Thymus (tissue), 11 donors: Measurements from ENCODE around the gene TBX5. TPM values are rescaled to one million over a fixed set of nuclear protein-coding genes. Genes with fewer than 3 reads are reported as not detected.

Experiments
- DNase-seq, 9 donors: peaks; one replicate each; pipeline ENCODE4 v3.0.0-alpha.2; 2013; ENCODE audit warnings: low spot score in 9 of 9, low read depth in 6 of 9, missing footprints in 1 of 9
- H3K27ac ChIP-seq, 2 donors: one replicate each; pipeline ENCODE4 v1.5.1; 2013; ENCODE audit warnings: control low read depth in 1 of 2, low read depth in 1 of 2, low read length in 1 of 2, mild to moderate bottlenecking in 1 of 2, moderate library complexity in 1 of 2
- H3K27me3 ChIP-seq, 2 donors: one replicate each; pipeline ENCODE4 v1.5.1; 2013; ENCODE audit warnings: low read length in 1 of 2; ENCODE audit not compliant: control insufficient read depth in 2 of 2, insufficient read depth in 1 of 2
- H3K36me3 ChIP-seq, 2 donors: one replicate each; pipeline ENCODE4 v1.5.1; 2013; ENCODE audit warnings: low read length in 1 of 2, mild to moderate bottlenecking in 1 of 2, moderate library complexity in 1 of 2; ENCODE audit not compliant: control insufficient read depth in 2 of 2, insufficient read depth in 2 of 2
- H3K4me1 ChIP-seq, 2 donors: one replicate each; pipeline ENCODE4 v1.5.1; 2013; ENCODE audit warnings: low read length in 2 of 2; ENCODE audit not compliant: control insufficient read depth in 2 of 2, insufficient read depth in 2 of 2
- H3K4me3 ChIP-seq, 2 donors: one replicate each; pipeline ENCODE4 v1.5.1; 2013; ENCODE audit warnings: low read length in 2 of 2, control low read depth in 1 of 2, mild to moderate bottlenecking in 1 of 2
- H3K9me3 ChIP-seq, 2 donors: one replicate each; pipeline ENCODE4 v1.5.1; 2013; ENCODE audit warnings: low read length in 1 of 2, mild to moderate bottlenecking in 1 of 2; ENCODE audit not compliant: control insufficient read depth in 2 of 2, insufficient read depth in 1 of 2
- WGBS: extraction: QIAGEN DNeasy Blood & Tissue Kit; methylation state at CpG from one replicate; pipeline ENCODE4 v1.1.7; 2013; 5-methylcytosine and 5-hydroxymethylcytosine counted together
- polyA plus RNA-seq: library from polyadenylated mRNA; stranded (reverse); fragments of 200-250 nt; gene quantifications from one replicate; pipeline ENCODE4 v1.2.3, GENCODE V29; 2013
- total RNA-seq: library from RNA; stranded (reverse); fragments of 120-200 nt; gene quantifications from one replicate; pipeline ENCODE4 v1.2.4, GENCODE V29; 2013
- donor health status: healthy.

Gene TBX5
- total and polyA plus RNA-seq, 2 donors = 0.02 TPM; not detected in 1

DNA sequence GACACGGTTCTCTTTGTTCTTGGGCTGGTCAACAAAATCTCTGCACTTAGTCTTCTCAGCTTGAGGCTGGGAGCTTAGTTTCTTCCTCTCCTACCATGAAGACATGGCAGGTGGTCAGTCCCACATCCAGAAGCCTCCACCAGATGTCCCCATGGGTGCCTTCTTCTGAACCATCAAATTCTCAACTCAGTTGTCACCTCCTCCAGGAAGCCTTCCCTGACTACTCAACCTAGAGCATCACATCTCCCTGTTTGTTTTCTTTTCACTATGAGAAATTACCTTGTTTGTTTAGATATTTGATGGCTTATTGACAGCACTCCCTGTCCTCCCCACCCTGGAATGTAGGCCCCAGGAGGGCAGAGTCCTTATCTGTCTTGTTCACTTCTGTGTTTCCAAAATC is 84.4 kb downstream of the TBX5 start:
- Histone ChIP-seq H3K9me3 (no peaks in the 10 kb centered on the region), H3K27ac (no peak overlapping the region), H3K36me3 (no peaks in the 10 kb centered on the region), H3K27me3 (no peaks in the 10 kb centered on the region), H3K4me3 (no peak overlapping the region), H3K4me1 (no peaks in the 10 kb centered on the region)
- 82% methylated on average over 1 of the region's 1 CpG for WGBS
- DNase-seq = no peak

- Histone ChIP-seq H3K4me3 (no peak overlapping the region), H3K4me1 (no peaks in the 10 kb centered on the region), H3K36me3 (no peaks in the 10 kb centered on the region), H3K27ac (no peak overlapping the region), H3K27me3 (no peaks in the 10 kb centered on the region), H3K9me3 (no peaks in the 10 kb centered on the region)
- 93% methylated on average over 8 of the region's 8 CpGs for WGBS
- no peak for DNase-seq
These were observed 85.0 kb downstream of the TBX5 start for GRCh38 chr12:114320968-114321367.

- 62% methylated on average over 9 of the region's 9 CpGs for WGBS
- no peaks in the 10 kb centered on the region for H3K4me1 ChIP-seq
- H3K4me3 ChIP-seq = no peak overlapping the region
- H3K27me3 ChIP-seq = no peaks in the 10 kb centered on the region
- no peak overlapping the region for H3K27ac ChIP-seq
- no peaks in the 10 kb centered on the region for H3K36me3 ChIP-seq
- H3K9me3 ChIP-seq = no peaks in the 10 kb centered on the region
- DNase-seq = no peak
These were observed 85.8 kb downstream of the TBX5 start for GRCh38 chr12:114320101-114320500.

DNA sequence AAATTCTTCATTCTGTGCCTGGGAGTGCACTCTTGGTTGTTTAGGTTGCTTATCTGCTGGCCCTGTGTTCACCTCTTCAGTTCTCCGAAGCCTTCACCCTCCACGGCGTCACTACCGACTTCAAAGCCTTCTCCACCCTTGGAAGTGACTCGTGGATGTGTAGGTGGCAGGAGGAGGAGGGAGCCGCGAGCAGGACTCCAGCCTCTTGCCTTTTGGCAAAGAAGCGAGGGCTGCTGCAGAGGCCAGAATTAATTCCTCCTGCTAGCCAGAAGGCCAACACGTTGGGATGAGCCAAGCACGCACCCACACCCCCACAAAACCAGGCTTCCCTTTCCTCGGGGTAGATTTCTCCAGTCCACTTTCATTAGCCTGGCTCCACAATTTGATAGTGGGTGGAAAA is 86.5 kb downstream of the TBX5 start:
- DNase-seq = no peak
- WGBS = 57% methylated on average over 11 of the region's 11 CpGs
- Histone ChIP-seq H3K27me3 (no peaks in the 10 kb centered on the region), H3K36me3 (no peaks in the 10 kb centered on the region), H3K4me3 (no peak overlapping the region), H3K27ac (no peak overlapping the region), H3K9me3 (no peaks in the 10 kb centered on the region), H3K4me1 (no peaks in the 10 kb centered on the region)

DNA sequence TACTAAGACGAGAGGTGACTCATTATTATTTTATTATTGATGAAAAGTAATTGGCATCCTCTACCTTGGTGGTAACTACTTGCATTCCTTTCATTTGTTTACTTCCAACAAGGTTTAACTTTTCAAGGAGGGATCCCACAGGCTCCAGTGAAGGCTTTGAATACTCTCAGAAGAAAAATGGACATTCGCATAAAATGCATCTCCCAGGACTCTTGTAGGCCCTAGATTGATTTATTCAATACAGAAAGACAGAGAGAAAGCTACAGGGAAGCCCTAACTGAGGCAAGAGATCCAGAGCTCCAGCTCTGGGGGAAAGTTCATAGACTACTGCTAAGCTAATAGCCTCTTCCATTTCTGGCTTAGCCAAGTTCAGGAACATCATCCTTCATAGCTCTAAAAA is 87.0 kb downstream of the TBX5 start:
- H3K27me3 ChIP-seq = no peaks in the 10 kb centered on the region
- H3K36me3 ChIP-seq = no peaks in the 10 kb centered on the region
- no peak for DNase-seq
- WGBS = 82% methylated on average over 2 of the region's 2 CpGs
- H3K4me1 ChIP-seq = no peaks in the 10 kb centered on the region
- no peak overlapping the region for H3K27ac ChIP-seq
- no peak overlapping the region for H3K4me3 ChIP-seq
- H3K9me3 ChIP-seq = no peaks in the 10 kb centered on the region

- no peak overlapping the region for H3K27ac ChIP-seq
- no peaks in the 10 kb centered on the region for H3K9me3 ChIP-seq
- H3K4me1 ChIP-seq = no peaks in the 10 kb centered on the region
- H3K4me3 ChIP-seq = no peak overlapping the region
- H3K27me3 ChIP-seq = no peaks in the 10 kb centered on the region
- DNase-seq = no peak
- 73% methylated on average over 5 of the region's 5 CpGs for WGBS
- no peaks in the 10 kb centered on the region for H3K36me3 ChIP-seq
These were observed 89.9 kb downstream of the TBX5 start for GRCh38 chr12:114316076-114316475.

GRCh38 chr12:114314974-114315720 is 90.8 kb downstream of the TBX5 start:
- no peaks in the 10 kb centered on the region for H3K4me1 ChIP-seq
- no peak for DNase-seq
- WGBS = 96% methylated on average over 16 of the region's 16 CpGs
- H3K27me3 ChIP-seq = no peaks in the 10 kb centered on the region
- H3K9me3 ChIP-seq = no peaks in the 10 kb centered on the region
- H3K27ac ChIP-seq = no peak overlapping the region
- H3K36me3 ChIP-seq = no peaks in the 10 kb centered on the region
- H3K4me3 ChIP-seq = no peak overlapping the region

DNA sequence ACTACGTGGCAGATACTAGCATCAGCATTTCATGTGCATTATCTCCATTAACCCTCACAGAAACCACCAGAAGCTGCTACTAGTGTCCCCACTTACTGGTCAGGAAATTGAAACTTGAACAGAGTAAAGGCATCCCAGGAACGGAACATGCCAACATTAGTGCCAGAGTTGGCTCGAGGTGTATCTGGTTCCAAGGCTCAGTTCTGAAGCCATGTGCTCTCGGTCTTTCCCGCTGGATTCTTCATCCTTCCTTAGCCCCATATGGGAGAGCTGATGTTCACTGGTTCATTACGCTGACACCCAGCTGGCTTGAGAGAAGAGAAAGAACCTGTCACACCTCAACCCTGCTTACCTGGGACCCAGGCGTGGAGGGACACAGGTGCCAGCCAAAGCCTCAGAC is 91.5 kb downstream of the TBX5 start:
- 86% methylated on average over 7 of the region's 7 CpGs for WGBS
- no peak for DNase-seq

GRCh38 chr12:114313910-114314309 is 92.0 kb downstream of the TBX5 start:
- 84% methylated on average over 2 of the region's 2 CpGs for WGBS
- no peak overlapping the region for H3K27ac ChIP-seq

More for the DNA sequence above, 91.5 kb downstream of the TBX5 start:
- Histone ChIP-seq H3K27me3 (no peaks in the 10 kb centered on the region), H3K4me1 (no peaks in the 10 kb centered on the region), H3K36me3 (no peaks in the 10 kb centered on the region), H3K4me3 (no peak overlapping the region), H3K9me3 (no peaks in the 10 kb centered on the region), H3K27ac (no peak overlapping the region)

More at GRCh38 chr12:114313910-114314309, 92.0 kb downstream of the TBX5 start:
- H3K36me3 ChIP-seq = no peaks in the 10 kb centered on the region
- no peaks in the 10 kb centered on the region for H3K27me3 ChIP-seq
- H3K4me1 ChIP-seq = no peaks in the 10 kb centered on the region
- no peaks in the 10 kb centered on the region for H3K9me3 ChIP-seq
- no peak for DNase-seq
- H3K4me3 ChIP-seq = no peak overlapping the region
